Measurements from ENCODE around the gene CAV1.

The CAV1 gene

DNA sequence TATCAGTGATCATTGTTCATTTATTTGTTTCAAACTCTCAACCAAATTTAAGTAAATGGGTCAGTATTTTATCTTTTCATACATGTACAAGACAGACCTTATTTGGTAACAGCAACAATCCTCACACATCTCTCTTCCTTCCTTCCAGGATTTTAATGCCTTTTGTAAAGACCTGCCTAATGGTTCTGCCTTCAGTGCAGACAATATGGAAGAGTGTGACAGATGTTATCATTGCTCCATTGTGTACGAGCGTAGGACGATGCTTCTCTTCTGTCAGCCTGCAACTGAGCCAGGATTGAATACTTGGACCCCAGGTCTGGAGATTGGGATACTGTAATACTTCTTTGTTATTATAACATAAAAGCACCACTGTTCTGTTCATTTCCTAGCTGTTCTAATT lies 19.0 kb upstream of the CAV1 start:
- Histone ChIP-seq H3K36me3 (ENCODE audit: insufficient read depth, low read length) (peaks cover 9% of the 10 kb centered on the region; the same call in 1 of the 2 replicates), H3K27me3 (ENCODE audit: insufficient read depth, low read length) (peaks cover 16% of the 10 kb centered on the region), H3K27ac (ENCODE audit: low read depth, low read length) (no peak overlapping the region), H3K9me3 (ENCODE audit: insufficient read depth, low read depth, low read length) (no peaks in the 10 kb centered on the region), H3K4me3 (ENCODE audit: low read length) (no peak overlapping the region), H3K9ac (ENCODE audit: low read depth, low read length) (no peak overlapping the region), H3K4me1 (ENCODE audit: insufficient read depth, low read length) (peaks cover 9% of the 10 kb centered on the region)
- WGBS = 92% methylated on average over 3 of the region's 3 CpGs

DNA sequence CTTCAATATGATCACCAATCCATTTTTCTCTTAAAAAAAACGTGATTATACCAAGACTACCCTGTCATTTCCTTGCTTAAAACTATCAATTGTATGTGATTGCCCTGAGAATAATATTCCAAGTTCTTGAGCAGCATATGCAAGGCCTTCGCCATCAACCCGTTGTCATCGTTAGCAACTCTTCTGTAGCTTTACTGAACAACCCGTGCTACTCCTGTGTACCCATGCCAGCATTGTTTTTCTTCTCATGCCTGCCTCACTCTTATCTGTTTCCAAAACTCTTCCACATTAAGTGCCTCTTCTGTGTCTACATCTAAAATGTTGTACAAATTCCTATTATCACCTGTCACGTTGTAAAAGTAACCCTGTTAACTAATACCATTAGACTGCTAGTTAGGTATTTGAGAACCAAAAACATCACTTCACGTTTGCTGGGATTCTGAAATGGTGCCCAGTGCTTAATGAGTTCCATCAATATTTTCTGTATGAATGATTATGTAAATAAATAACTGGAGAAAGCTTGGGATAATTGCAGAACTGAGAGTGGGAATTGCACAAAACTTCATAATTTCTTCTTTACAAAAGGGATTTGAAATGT lies 14.8 kb upstream of the CAV1 start:
- H3K27me3 ChIP-seq (ENCODE audit: insufficient read depth, low read length) = no peaks in the 10 kb centered on the region
- no peaks in the 10 kb centered on the region for H3K9me3 ChIP-seq (ENCODE audit: insufficient read depth, low read depth, low read length)
- H3K4me3 ChIP-seq (ENCODE audit: low read length) = no peak overlapping the region
- H3K4me1 ChIP-seq (ENCODE audit: insufficient read depth, low read length) = peaks cover 7% of the 10 kb centered on the region
- H3K36me3 ChIP-seq (ENCODE audit: insufficient read depth, low read length) = peaks cover 9% of the 10 kb centered on the region; the same call in 1 of the 2 replicates
- no peak overlapping the region for H3K27ac ChIP-seq (ENCODE audit: low read depth, low read length)
- WGBS = 86% methylated on average over 7 of the region's 7 CpGs
- no peak overlapping the region for H3K9ac ChIP-seq (ENCODE audit: low read depth, low read length)

DNA sequence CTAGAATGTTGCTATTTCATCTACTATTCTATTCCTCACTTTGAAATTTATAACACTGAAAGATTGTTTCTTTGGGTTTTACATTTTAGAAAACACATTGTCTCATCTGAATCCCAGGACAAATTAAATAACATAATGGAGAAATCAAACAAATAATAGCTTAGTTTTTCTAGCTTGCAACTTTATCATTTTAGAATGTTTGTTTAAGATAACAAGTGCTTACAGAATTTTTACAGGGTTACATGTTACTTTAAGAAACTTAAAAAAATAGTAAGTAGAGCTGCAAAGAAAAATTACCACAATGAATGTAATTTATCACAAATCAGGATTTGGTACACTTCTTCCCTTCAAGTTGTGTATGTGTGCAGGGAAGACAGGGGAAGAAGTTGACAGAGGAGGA lies 14.0 kb upstream of the CAV1 start:
- no peaks in the 10 kb centered on the region for H3K27me3 ChIP-seq (ENCODE audit: insufficient read depth, low read length)
- peaks cover 14% of the 10 kb centered on the region for H3K4me1 ChIP-seq (ENCODE audit: insufficient read depth, low read length)
- H3K36me3 ChIP-seq (ENCODE audit: insufficient read depth, low read length) = peaks cover 9% of the 10 kb centered on the region; the same call in 1 of the 2 replicates
- H3K27ac ChIP-seq (ENCODE audit: low read depth, low read length) = no peak overlapping the region
- no peaks in the 10 kb centered on the region for H3K9me3 ChIP-seq (ENCODE audit: insufficient read depth, low read depth, low read length)
- H3K9ac ChIP-seq (ENCODE audit: low read depth, low read length) = no peak overlapping the region
- no peak overlapping the region for H3K4me3 ChIP-seq (ENCODE audit: low read length)

DNA sequence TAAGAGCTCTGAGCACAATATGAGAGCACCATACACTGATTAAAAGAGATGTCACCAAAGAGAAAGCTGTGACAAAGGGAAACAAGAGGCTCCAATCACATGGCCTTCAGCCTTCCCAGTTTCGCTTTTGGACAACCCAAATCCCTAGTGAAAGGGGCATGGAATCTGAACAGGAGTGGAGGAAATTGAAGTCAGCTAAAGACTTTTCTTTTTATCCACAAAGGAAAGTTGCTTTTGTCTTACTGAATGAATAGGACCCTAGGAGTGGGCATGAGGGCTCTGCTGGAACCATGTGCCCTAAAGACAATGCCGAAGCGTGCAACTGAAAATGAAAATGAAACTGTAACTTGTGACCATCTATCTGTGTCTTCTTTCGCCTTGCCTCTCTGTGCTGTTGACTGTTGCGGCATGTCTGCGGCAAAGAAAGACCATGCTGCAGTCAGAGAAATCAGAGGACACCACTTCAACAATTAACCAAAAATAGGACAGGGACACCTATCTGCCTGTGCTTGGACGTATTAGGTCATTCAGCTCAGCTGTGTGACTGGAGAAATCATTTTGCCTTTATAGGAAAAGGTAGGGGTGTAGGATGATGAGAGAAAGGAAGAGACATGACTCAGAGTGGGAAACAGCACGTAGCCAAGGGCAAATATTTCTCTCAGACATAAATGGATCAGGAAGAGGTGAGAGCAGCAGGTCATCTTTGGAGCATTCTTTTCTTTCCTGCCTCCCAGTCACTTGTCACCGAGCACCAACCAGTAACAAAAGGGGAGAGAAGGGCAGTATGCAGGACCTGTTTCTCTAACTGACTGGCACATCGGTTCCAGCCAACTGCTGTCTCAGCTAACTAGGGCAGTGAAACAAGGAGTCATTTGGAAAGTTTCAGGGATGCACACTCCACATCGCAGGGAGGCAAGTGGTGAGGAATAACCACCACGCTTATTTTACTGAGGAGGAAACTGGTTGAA lies 13.0 kb upstream of the CAV1 start:
- Histone ChIP-seq H3K9ac (ENCODE audit: low read depth, low read length) (no peak overlapping the region), H3K4me1 (ENCODE audit: insufficient read depth, low read length) (peaks cover 20% of the 10 kb centered on the region), H3K27me3 (ENCODE audit: insufficient read depth, low read length) (no peaks in the 10 kb centered on the region), H3K4me3 (ENCODE audit: low read length) (no peak overlapping the region), H3K36me3 (ENCODE audit: insufficient read depth, low read length) (peaks cover 3% of the 10 kb centered on the region; the same call in 1 of the 2 replicates), H3K9me3 (ENCODE audit: insufficient read depth, low read depth, low read length) (no peaks in the 10 kb centered on the region), H3K27ac (ENCODE audit: low read depth, low read length) (no peak overlapping the region)
- WGBS = 88% methylated on average over 12 of the region's 12 CpGs

DNA sequence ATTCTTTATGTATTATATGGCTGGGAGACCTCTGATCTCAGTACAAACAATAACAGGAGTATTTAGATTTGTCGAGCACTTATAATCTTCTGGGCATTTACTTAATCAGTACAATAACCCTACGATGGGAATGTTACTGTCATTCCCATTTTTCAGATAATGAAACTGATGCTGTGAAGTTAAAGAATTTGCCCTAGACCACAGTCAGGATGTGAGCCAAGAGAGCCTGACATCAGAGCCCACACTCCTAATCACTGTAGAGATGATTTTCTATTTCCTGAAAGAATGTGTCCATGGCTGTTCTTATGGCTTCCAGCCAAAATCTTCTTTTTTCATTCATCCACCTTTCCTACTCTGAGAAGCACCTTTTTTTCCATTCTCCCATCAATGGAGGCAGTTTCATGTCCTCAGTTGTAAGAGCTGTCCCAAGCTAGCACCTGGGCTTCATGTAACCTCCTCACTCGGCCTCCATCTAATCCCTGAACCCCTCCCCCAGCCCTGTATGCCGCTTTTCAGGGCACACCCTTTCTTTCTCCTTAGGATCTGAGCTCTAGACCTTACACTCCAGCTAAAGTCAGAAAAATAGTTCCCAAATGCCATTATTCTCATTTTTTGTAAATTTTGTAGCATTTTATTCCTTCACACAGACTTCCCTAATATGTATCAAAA lies 12.2 kb upstream of the CAV1 start:
- Histone ChIP-seq H3K9ac (ENCODE audit: low read depth, low read length) (no peak overlapping the region), H3K9me3 (ENCODE audit: insufficient read depth, low read depth, low read length) (no peaks in the 10 kb centered on the region), H3K27me3 (ENCODE audit: insufficient read depth, low read length) (no peaks in the 10 kb centered on the region), H3K36me3 (ENCODE audit: insufficient read depth, low read length) (no peaks in the 10 kb centered on the region), H3K27ac (ENCODE audit: low read depth, low read length) (no peak overlapping the region), H3K4me3 (ENCODE audit: low read length) (no peak overlapping the region), H3K4me1 (ENCODE audit: insufficient read depth, low read length) (peaks cover 20% of the 10 kb centered on the region)
- WGBS = 94% methylated on average over 4 of the region's 4 CpGs

DNA sequence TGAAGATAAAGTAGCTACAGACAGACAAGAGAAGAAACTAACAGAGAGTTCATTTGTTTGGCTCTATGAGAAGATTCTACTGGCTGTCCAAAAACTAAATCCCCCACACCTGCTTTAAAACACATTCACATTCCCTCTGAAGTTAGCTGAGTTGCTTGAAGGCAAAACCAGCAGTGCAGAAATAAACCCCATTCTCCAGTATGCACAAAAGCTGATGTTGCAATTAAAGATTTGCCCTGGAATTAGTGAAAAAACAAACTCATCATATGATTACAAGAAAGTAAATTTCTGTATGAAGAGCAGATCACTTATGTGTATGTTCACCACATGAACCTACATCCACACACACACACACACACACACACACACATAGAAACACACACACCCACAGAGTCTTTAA lies 9.3 kb upstream of the CAV1 start:
- no peaks in the 10 kb centered on the region for H3K36me3 ChIP-seq (ENCODE audit: insufficient read depth, low read length)
- no peak overlapping the region for H3K9ac ChIP-seq (ENCODE audit: low read depth, low read length)
- H3K4me3 ChIP-seq (ENCODE audit: low read length) = no peak overlapping the region

DNA sequence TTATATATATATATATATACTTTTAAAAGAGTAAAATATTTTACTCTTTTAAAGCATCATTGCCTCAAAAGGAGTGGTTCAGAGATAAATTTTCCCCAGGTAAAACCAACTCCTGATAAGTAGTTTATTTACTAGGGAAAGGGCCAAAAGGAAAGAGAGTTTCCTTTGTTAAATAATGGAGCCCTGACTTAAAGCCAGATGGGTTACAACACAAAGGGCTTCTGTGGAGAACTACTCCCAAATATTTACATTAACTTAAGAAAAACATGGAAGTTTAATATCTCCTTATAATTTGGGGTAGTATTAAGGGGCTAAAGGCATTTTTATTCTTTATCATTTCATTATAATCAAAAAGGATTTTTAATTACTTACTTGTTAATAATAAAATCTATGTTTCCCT lies 8.5 kb upstream of the CAV1 start:
- H3K9ac ChIP-seq (ENCODE audit: low read depth, low read length) = no peak overlapping the region
- H3K36me3 ChIP-seq (ENCODE audit: insufficient read depth, low read length) = no peaks in the 10 kb centered on the region
- H3K9me3 ChIP-seq (ENCODE audit: insufficient read depth, low read depth, low read length) = no peaks in the 10 kb centered on the region
- no peak overlapping the region for H3K4me3 ChIP-seq (ENCODE audit: low read length)
- H3K27ac ChIP-seq (ENCODE audit: low read depth, low read length) = no peak overlapping the region
- H3K4me1 ChIP-seq (ENCODE audit: insufficient read depth, low read length) = peaks cover 25% of the 10 kb centered on the region
- H3K27me3 ChIP-seq (ENCODE audit: insufficient read depth, low read length) = no peaks in the 10 kb centered on the region

More for the DNA sequence above, 9.3 kb upstream of the CAV1 start:
- no peaks in the 10 kb centered on the region for H3K27me3 ChIP-seq (ENCODE audit: insufficient read depth, low read length)
- H3K4me1 ChIP-seq (ENCODE audit: insufficient read depth, low read length) = peaks cover 20% of the 10 kb centered on the region
- no peak overlapping the region for H3K27ac ChIP-seq (ENCODE audit: low read depth, low read length)
- H3K9me3 ChIP-seq (ENCODE audit: insufficient read depth, low read depth, low read length) = no peaks in the 10 kb centered on the region

DNA sequence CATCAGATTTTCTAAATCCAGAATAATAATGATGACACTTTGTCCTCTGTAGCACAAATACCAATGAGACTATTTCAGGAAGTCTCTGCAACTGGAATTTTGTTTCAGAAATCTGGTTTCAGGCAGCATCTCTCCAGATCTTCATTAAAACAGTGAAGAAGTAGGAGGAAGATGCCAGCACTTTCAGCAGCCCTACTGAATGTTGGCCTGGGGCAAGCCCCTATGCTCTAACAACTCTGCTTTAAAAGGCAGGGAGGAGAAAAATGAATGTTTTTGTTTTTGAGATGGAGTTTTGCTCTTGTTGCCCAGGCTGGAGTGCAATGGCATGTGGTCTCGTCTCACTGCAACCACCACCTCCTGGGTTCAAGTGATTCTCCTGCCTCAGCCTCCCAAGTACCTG lies 7.2 kb upstream of the CAV1 start:
- H3K27me3 ChIP-seq (ENCODE audit: insufficient read depth, low read length) = no peaks in the 10 kb centered on the region
- WGBS = 95% methylated on average over 1 of the region's 1 CpG
- peaks cover 38% of the 10 kb centered on the region for H3K4me1 ChIP-seq (ENCODE audit: insufficient read depth, low read length)
- H3K27ac ChIP-seq (ENCODE audit: low read depth, low read length) = no peak overlapping the region
- no peaks in the 10 kb centered on the region for H3K9me3 ChIP-seq (ENCODE audit: insufficient read depth, low read depth, low read length)
- no peak overlapping the region for H3K4me3 ChIP-seq (ENCODE audit: low read length)
- H3K9ac ChIP-seq (ENCODE audit: low read depth, low read length) = no peak overlapping the region
- no peaks in the 10 kb centered on the region for H3K36me3 ChIP-seq (ENCODE audit: insufficient read depth, low read length)

DNA sequence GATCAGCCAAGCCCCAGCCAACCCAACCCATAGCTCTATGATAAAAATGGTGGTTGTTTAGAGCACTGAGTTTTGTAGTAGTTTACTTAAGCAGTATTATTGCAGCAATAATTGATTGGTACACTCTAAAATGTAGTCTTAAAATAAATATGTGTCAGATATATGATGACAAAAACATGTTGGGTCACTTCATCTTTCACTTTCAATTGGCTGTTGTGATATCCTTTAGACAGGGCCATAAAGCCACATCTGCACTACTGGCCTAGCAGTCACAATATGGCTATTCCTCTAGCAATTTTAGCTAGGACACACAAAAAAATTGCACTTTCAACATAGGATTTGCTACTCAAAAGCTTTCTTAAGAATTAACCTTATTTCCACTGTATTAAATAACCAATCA lies 5.9 kb upstream of the CAV1 start:
- no peaks in the 10 kb centered on the region for H3K36me3 ChIP-seq (ENCODE audit: insufficient read depth, low read length)
- peaks cover 50% of the 10 kb centered on the region for H3K4me1 ChIP-seq (ENCODE audit: insufficient read depth, low read length)
- no peak overlapping the region for H3K27ac ChIP-seq (ENCODE audit: low read depth, low read length)
- 0 out of 2 replicates have a peak, but pooled peaks cover under 1% of the 10 kb centered on the region for H3K27me3 ChIP-seq (ENCODE audit: insufficient read depth, low read length)
- H3K9ac ChIP-seq (ENCODE audit: low read depth, low read length) = no peak overlapping the region
- H3K9me3 ChIP-seq (ENCODE audit: insufficient read depth, low read depth, low read length) = no peaks in the 10 kb centered on the region
- no peak overlapping the region for H3K4me3 ChIP-seq (ENCODE audit: low read length)

DNA sequence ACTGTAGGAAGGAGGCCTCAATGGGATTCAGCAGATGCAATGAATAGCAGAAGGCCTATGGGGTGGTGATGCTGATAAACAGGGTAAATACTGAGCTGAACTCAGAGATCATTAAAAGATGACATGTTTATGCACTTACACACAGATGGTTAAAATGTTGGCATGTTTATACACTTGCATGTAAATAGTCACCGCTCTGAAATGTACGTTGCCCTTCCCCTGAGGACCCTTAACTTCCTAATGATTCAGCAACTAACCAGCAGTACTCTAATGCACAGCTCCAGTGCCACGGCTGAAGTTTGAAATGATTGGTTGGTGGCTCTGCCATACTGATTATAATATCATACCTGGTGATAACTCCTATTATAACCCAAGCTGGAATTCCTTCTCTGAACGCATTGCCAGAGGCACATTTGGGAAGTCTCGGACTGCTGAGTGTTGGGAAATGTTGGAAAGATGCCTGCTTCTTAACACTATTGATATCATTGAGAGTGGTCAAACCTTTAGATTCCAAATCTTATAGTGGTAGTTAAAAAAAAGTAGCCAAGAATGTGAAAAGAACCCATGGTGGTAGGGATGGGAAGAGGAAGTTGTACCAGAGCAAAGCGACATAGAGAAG lies 3.7 kb upstream of the CAV1 start:
- Histone ChIP-seq H3K4me1 (ENCODE audit: insufficient read depth, low read length) (peaks cover 37% of the 10 kb centered on the region), H3K27ac (ENCODE audit: low read depth, low read length) (peak overlapping the region; percentile 56; the same call in 1 of the 2 replicates), H3K36me3 (ENCODE audit: insufficient read depth, low read length) (no peaks in the 10 kb centered on the region), H3K9me3 (ENCODE audit: insufficient read depth, low read depth, low read length) (no peaks in the 10 kb centered on the region), H3K4me3 (ENCODE audit: low read length) (no peak overlapping the region), H3K27me3 (ENCODE audit: insufficient read depth, low read length) (peaks cover 18% of the 10 kb centered on the region), H3K9ac (ENCODE audit: low read depth, low read length) (no peak overlapping the region)
- 93% methylated on average over 5 of the region's 6 CpGs for WGBS

DNA sequence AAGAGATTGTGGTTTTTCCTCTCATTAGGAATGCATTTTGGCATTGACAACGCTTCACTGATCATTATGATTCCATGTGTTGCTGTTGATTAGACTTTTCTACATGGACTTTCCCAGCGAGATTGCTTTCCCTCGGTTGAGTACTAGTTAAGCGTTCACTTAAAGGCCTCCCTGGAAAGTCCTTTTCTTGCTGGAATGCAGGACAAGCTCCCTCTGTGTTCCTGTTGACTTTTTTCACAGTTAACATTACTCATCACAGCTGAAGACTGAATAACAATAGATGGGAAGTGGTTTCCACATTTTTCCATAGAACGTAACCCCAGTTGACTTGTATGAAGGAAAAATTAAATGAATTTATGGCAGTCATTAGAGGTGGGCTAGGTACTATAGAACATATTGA lies 2.6 kb upstream of the CAV1 start:
- Histone ChIP-seq H3K36me3 (ENCODE audit: insufficient read depth, low read length) (no peaks in the 10 kb centered on the region), H3K4me3 (ENCODE audit: low read length) (no peak overlapping the region), H3K27ac (ENCODE audit: low read depth, low read length) (peak overlapping the region; percentile 56), H3K4me1 (ENCODE audit: insufficient read depth, low read length) (peaks cover 38% of the 10 kb centered on the region), H3K9ac (ENCODE audit: low read depth, low read length) (peak overlapping the region; percentile 53; the same call in 1 of the 2 replicates), H3K9me3 (ENCODE audit: insufficient read depth, low read depth, low read length) (no peaks in the 10 kb centered on the region), H3K27me3 (ENCODE audit: insufficient read depth, low read length) (peaks cover 28% of the 10 kb centered on the region)
- 16% methylated on average over 5 of the region's 5 CpGs for WGBS
